H9 (cell line): ENCODE results near the gene ZAP70. TPM values are rescaled to one million over a fixed set of nuclear protein-coding genes. Genes with fewer than 3 reads are reported as not detected.

ENCODE experiments used
- DNase-seq: peaks from one replicate; pipeline ENCODE4 v3.0.0-alpha.2; 2017
- H2AFZ ChIP-seq: one replicate; pipeline ENCODE4 v1.6.1; 2013; ENCODE audit warnings: mild to moderate bottlenecking, low read length, control low read depth, moderate library complexity
- H2AK5ac ChIP-seq: 2 replicates; pipeline ENCODE4 v1.6.1; 2013; ENCODE audit warnings: low read length, control low read depth, mixed read lengths; ENCODE audit not compliant: insufficient read length
- H2BK120ac ChIP-seq: one replicate; pipeline ENCODE4 v1.6.1; 2013; ENCODE audit warnings: low read depth, mild to moderate bottlenecking, low read length, control low read depth, inconsistent platforms; ENCODE audit not compliant: poor library complexity, severe bottlenecking
- H2BK12ac ChIP-seq: 2 replicates; pipeline ENCODE4 v1.6.1; 2013; ENCODE audit warnings: low read length, control low read depth, mixed read lengths, low read depth; ENCODE audit not compliant: insufficient read length
- H2BK15ac ChIP-seq: 2 replicates; pipeline ENCODE4 v1.6.1; 2013; ENCODE audit warnings: low read depth, low read length, control low read depth
- H2BK20ac ChIP-seq: one replicate; pipeline ENCODE4 v1.6.1; 2013; ENCODE audit warnings: low read depth, mild to moderate bottlenecking, low read length, control low read depth, inconsistent platforms; ENCODE audit not compliant: poor library complexity, severe bottlenecking
- H2BK5ac ChIP-seq: 2 replicates; pipeline ENCODE4 v1.6.1; 2013; ENCODE audit warnings: low read length, control low read depth, mixed read lengths; ENCODE audit not compliant: insufficient read length
- H3K14ac ChIP-seq: 2 replicates; pipeline ENCODE4 v1.6.1; 2013; ENCODE audit warnings: low read length, control low read depth; ENCODE audit not compliant: insufficient read depth
- H3K18ac ChIP-seq: 2 replicates; pipeline ENCODE4 v1.6.1; 2013; ENCODE audit warnings: low read depth, mild to moderate bottlenecking, mixed read lengths, low read length, control low read depth; ENCODE audit not compliant: insufficient read length
- H3K23ac ChIP-seq: 2 replicates; pipeline ENCODE4 v1.6.1; 2013; ENCODE audit warnings: low read length, control low read depth, mixed read lengths, low read depth; ENCODE audit not compliant: insufficient read length
- H3K23me2 ChIP-seq: 2 replicates; pipeline ENCODE4 v1.6.1; 2013; ENCODE audit warnings: low read depth, mild to moderate bottlenecking, mixed read lengths, low read length, control low read depth; ENCODE audit not compliant: insufficient read length, poor library complexity, severe bottlenecking
- H3K27ac ChIP-seq: 2 replicates; pipeline ENCODE4 v1.5.1; 2013; ENCODE audit warnings: low read length, control low read depth, mixed read lengths, low read depth; ENCODE audit not compliant: insufficient read length
- H3K27me3 ChIP-seq: 2 replicates; pipeline ENCODE4 v1.6.1; 2013; ENCODE audit warnings: low read length, control low read depth, inconsistent platforms; ENCODE audit not compliant: insufficient read depth
- H3K4ac ChIP-seq: 2 replicates; pipeline ENCODE4 v1.6.1; 2013; ENCODE audit warnings: low read depth, mild to moderate bottlenecking, control low read depth, inconsistent platforms, low read length, moderate library complexity
- H3K4me1 ChIP-seq: 2 replicates; pipeline ENCODE4 v1.6.1; 2013; ENCODE audit warnings: low read length, control low read depth, inconsistent platforms; ENCODE audit not compliant: insufficient read depth
- H3K4me2 ChIP-seq: 2 replicates; pipeline ENCODE4 v1.6.1; 2013; ENCODE audit warnings: low read length, control low read depth, mixed read lengths; ENCODE audit not compliant: insufficient read length, insufficient read depth
- H3K56ac ChIP-seq: 2 replicates; pipeline ENCODE4 v1.6.1; 2013; ENCODE audit warnings: low read depth, mild to moderate bottlenecking, mixed read lengths, low read length, control low read depth; ENCODE audit not compliant: insufficient read length
- H3K79me1 ChIP-seq: 2 replicates; pipeline ENCODE4 v1.6.1; 2013; ENCODE audit warnings: low read depth, mild to moderate bottlenecking, moderate library complexity, low read length, control low read depth, inconsistent platforms; ENCODE audit not compliant: insufficient read depth, poor library complexity, severe bottlenecking
- H3K79me2 ChIP-seq: 2 replicates; pipeline ENCODE4 v1.6.1; 2013; ENCODE audit warnings: low read length, control low read depth, inconsistent platforms; ENCODE audit not compliant: insufficient read depth
- H3K9ac ChIP-seq: 2 replicates; pipeline ENCODE4 v1.6.1; 2013; ENCODE audit warnings: low read length, control low read depth, mixed read lengths; ENCODE audit not compliant: insufficient read length; ENCODE audit errors: extremely low read depth
- H3K9me3 ChIP-seq: one replicate; pipeline ENCODE4 v1.6.1; 2013; ENCODE audit warnings: low read depth, low read length, inconsistent platforms; ENCODE audit not compliant: control insufficient read depth
- H3T11ph ChIP-seq: one replicate; pipeline ENCODE4 v1.6.1; 2013; ENCODE audit warnings: mild to moderate bottlenecking, low read length, control low read depth, inconsistent platforms
- H4K20me1 ChIP-seq: one replicate; pipeline ENCODE4 v1.6.1; 2013; ENCODE audit not compliant: control insufficient read depth, insufficient read length, insufficient read depth
- H4K5ac ChIP-seq: 2 replicates; pipeline ENCODE4 v1.6.1; 2013; ENCODE audit warnings: low read depth, mild to moderate bottlenecking, mixed read lengths, low read length, control low read depth; ENCODE audit not compliant: insufficient read length
- H4K8ac ChIP-seq: replicated peaks from 2 replicates; pipeline ENCODE4 v1.6.1; 2013; ENCODE audit warnings: low read length, control low read depth, mixed read lengths, low read depth; ENCODE audit not compliant: insufficient read length
- H4K91ac ChIP-seq: 2 replicates; pipeline ENCODE4 v1.6.1; 2013; ENCODE audit warnings: low read depth, mild to moderate bottlenecking, moderate library complexity, mixed read lengths, low read length, control low read depth; ENCODE audit not compliant: insufficient read length
- H3K27ac Mint-ChIP-seq, 3 experiments: 2 replicates in 2 of 3; 3 replicates in 1 of 3; pipeline ENCODE4 v1.8.0; 2020 to 2021; ENCODE audit warnings: mixed read lengths in 3 of 3, mild to moderate bottlenecking in 1 of 3, moderate library complexity in 1 of 3
- H3K27me3 Mint-ChIP-seq: 2 replicates; pipeline ENCODE4 v1.8.0; 2021; ENCODE audit warnings: low read depth, mild to moderate bottlenecking, moderate library complexity, mixed read lengths
- H3K36me3 Mint-ChIP-seq, 3 experiments: 2 replicates in 2 of 3; 3 replicates in 1 of 3; pipeline ENCODE4 v1.8.0; 2020 to 2021; ENCODE audit warnings: low read depth in 3 of 3, mixed read lengths in 3 of 3; ENCODE audit not compliant: insufficient read depth in 1 of 3
- H3K4me1 Mint-ChIP-seq, 2 experiments: 2 replicates each; pipeline ENCODE4 v1.8.0; 2020; ENCODE audit warnings: mixed read lengths in 2 of 2
- H3K4me3 Mint-ChIP-seq, 2 experiments: 2 replicates in 1 of 2; 3 replicates in 1 of 2; pipeline ENCODE4 v1.8.0; 2020 to 2021; ENCODE audit warnings: mild to moderate bottlenecking in 2 of 2, mixed read lengths in 2 of 2, moderate library complexity in 1 of 2
- H3K9me3 Mint-ChIP-seq, 2 experiments: 2 replicates in 1 of 2; 3 replicates in 1 of 2; pipeline ENCODE4 v1.8.0; 2020; ENCODE audit warnings: mild to moderate bottlenecking in 2 of 2, mixed read lengths in 2 of 2, moderate library complexity in 1 of 2
- CTCF ChIP-seq: fragments of 200-600 bp; sonication (generic); conservative IDR thresholded peaks from 3 replicates; pipeline ENCODE4 v1.8.0; 2021; ENCODE audit warnings: antibody characterized with exemption, mild to moderate bottlenecking
- WGBS: extraction: QIAGEN DNeasy Blood & Tissue Kit; methylation state at CpG from one replicate; pipeline ENCODE4 v1.1.7; 2013; ENCODE audit warnings: missing lambda C conversion rate, low lambda C conversion rate, mixed read lengths; ENCODE audit not compliant: insufficient read length; ENCODE audit errors: extremely low coverage; 5-methylcytosine and 5-hydroxymethylcytosine counted together
- total RNA-seq: library from RNA; stranded (reverse); gene quantifications from 2 replicates; pipeline ENCODE4 v1.2.1, GENCODE V29; 2021

Gene ZAP70
- total RNA-seq, 1 experiment from 2014 or later, result 0.24 TPM

DNA sequence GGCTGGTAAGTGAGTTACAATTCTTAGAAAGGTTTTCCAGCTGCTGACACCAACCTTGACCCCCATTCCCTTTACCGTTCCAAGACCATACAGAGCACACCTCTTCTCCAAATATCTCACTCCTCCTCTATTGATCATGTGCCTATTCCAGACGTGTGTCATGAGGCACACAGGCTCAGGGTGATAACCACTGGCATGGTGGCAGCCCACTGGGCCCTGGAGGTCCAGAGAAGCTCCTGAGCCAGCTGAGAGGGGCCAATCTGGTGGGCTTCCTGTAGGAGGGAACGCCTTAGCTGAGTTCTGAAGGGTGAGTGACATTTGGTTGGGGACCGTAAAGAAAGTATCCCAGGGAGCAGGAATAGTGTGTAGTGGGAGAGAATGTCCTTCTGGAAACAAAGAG is 28.3 kb downstream of the ZAP70 start:
- Histone ChIP-seq H3K56ac (no peak overlapping the region), H3K23me2 (no peaks in the 10 kb centered on the region), H3K9me3 (no peaks in the 10 kb centered on the region), H3K23ac (no peak overlapping the region), H2AFZ (no peak overlapping the region), H2BK20ac (no peak overlapping the region), H2BK15ac (no peak overlapping the region), H4K20me1 (no peaks in the 10 kb centered on the region), H3K9ac (no peak overlapping the region), H3K4ac (no peak overlapping the region), H4K91ac (no peak overlapping the region), H2BK120ac (no peak overlapping the region), H3K18ac (no peak overlapping the region), H3K27me3 (no peaks in the 10 kb centered on the region), H4K8ac (no peak overlapping the region), H3K79me2 (no peaks in the 10 kb centered on the region), H2BK5ac (no peak overlapping the region), H3K27ac (no peak overlapping the region), H4K5ac (no peak overlapping the region), H3K4me2 (no peak overlapping the region), H3K4me1 (no peaks in the 10 kb centered on the region), H3T11ph (no peak overlapping the region), H2BK12ac (no peak overlapping the region), H3K14ac (no peak overlapping the region), H3K79me1 (no peaks in the 10 kb centered on the region), H2AK5ac (no peak overlapping the region)
- peaks cover 16% of the 10 kb centered on the region for H3K27me3 Mint-ChIP-seq
- WGBS, result no CpG with 5 or more reads among the region's 4 CpGs
- H3K4me3 Mint-ChIP-seq, result no peak overlapping the region
- no peak for TF ChIP-seq CTCF
- peaks cover 0 to 2% (median 2%) of the 10 kb centered on the region in 3 experiments; a peak in 3 of 7 replicates for H3K36me3 Mint-ChIP-seq
- no peak for DNase-seq
- no peak overlapping the region for H3K27ac Mint-ChIP-seq
- H3K9me3 Mint-ChIP-seq, result no peaks in the 10 kb centered on the region; a peak in 1 of 5 replicates
- peaks cover 16 to 17% of the 10 kb centered on the region in 2 experiments for H3K4me1 Mint-ChIP-seq
